ENCODE results near the gene MRGPRD.

The MRGPRD gene

GRCh38 chr11:69006816-69007215 is 26.0 kb upstream of the MRGPRD start:
- ChIA-PET POLR2A (no interaction called here), CTCF (interaction anchor here (0.6 kb wide), 1 partner anchor 9 kb away, joined by 5 read pairs; no protein-coding TSS in a partner anchor)
- DNase-seq (ENCODE audit: extremely low spot score): no peak
- TF ChIP-seq SUZ12 (IDR thresholded peaks at IDR 0.05): no peak
- TF ChIP-seq SP1 (IDR thresholded peaks at IDR 0.05): no peak
- no peak for TF ChIP-seq TARDBP (IDR thresholded peaks at IDR 0.05)
- TF ChIP-seq NFRKB (IDR thresholded peaks at IDR 0.05): no peak
- TF ChIP-seq BHLHE40 (IDR thresholded peaks at IDR 0.05; ENCODE audit: borderline replicate concordance): no peak
- TF ChIP-seq ELF4 (IDR thresholded peaks at IDR 0.05): no peak

GRCh38 chr11:69005631-69006368 is 25.0 kb upstream of the MRGPRD start:
- ChIA-PET POLR2A (no interaction called here), CTCF (no interaction called here)
- TF ChIP-seq ZNF384 (IDR thresholded peaks at IDR 0.05): no peak
- DNase-seq (ENCODE audit: extremely low spot score): no peak

- DNase-seq (ENCODE audit: extremely low spot score): no peak
- ChIA-PET CTCF (no interaction called here), POLR2A (no interaction called here)
- TF ChIP-seq ZNF384 (IDR thresholded peaks at IDR 0.05) (no peak), BHLHE40 (IDR thresholded peaks at IDR 0.05; ENCODE audit: borderline replicate concordance) (no peak), L3MBTL2 (conservative IDR thresholded peaks at IDR 0.05) (no peak), FOXK2 (IDR thresholded peaks at IDR 0.05) (no peak), SUZ12 (IDR thresholded peaks at IDR 0.05) (no peak), CTBP1 (IDR thresholded peaks at IDR 0.05; ENCODE audit: borderline replicate concordance) (no peak)
Measured at GRCh38 chr11:69005183-69005630, 24.4 kb upstream of the MRGPRD start.

DNA sequence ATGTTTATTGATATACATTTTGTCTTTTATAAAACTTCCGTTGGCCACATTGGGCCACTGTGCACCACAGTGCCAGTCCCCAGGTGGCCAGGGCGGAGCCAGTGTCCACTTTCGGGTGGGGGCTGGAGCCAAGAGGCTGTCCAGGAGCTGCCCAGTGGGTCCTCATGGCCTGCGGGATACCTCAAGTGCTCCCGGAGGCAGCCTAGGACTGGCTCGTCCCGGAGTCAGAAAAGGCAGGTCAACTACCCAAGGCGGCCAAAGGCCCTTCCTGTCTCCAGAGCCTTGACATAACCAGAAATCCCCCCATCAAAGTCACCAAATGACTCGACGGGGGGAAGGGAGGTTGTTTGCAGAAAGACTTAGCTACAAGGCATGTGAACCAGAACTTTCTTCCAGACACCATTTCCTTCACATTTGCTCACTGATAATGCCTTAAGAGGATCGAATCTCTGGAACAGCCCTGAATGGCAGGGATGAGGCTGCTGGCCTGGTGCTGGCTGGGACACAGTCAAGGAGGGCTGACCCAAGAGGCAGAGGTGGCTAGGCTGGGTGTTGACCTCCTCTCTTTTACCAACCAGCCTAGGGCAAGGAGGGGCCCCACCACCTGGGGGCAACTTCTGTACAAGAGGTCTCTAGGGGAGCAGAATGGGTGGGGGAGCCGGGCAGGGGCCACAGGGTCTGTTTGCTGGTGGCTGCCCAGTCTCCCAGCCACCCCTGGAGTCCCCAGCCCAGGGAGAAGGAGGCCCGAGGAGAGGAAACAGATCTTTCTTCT is 23.8 kb upstream of the MRGPRD start:
- CTCF ChIA-PET: no interaction called here
- POLR2A ChIA-PET: no interaction called here
- DNase-seq (ENCODE audit: extremely low spot score): no peak
- TF ChIP-seq SP1 (IDR thresholded peaks at IDR 0.05) (no peak), TARDBP (IDR thresholded peaks at IDR 0.05) (no peak), HDGF (IDR thresholded peaks at IDR 0.05; ENCODE audit: borderline replicate concordance) (no peak), SUZ12 (IDR thresholded peaks at IDR 0.05) (no peak), ZNF384 (IDR thresholded peaks at IDR 0.05) (no peak), BHLHE40 (IDR thresholded peaks at IDR 0.05; ENCODE audit: borderline replicate concordance) (no peak), CTBP1 (IDR thresholded peaks at IDR 0.05; ENCODE audit: borderline replicate concordance) (no peak), ARNT (IDR thresholded peaks at IDR 0.05) (no peak), FOXA1 (IDR thresholded peaks at IDR 0.05) (no peak), LEF1 (IDR thresholded peaks at IDR 0.05; ENCODE audit: borderline replicate concordance) (no peak), NFRKB (IDR thresholded peaks at IDR 0.05) (no peak), ELF4 (IDR thresholded peaks at IDR 0.05) (no peak)
- TF ChIP-seq, protein P1, sequence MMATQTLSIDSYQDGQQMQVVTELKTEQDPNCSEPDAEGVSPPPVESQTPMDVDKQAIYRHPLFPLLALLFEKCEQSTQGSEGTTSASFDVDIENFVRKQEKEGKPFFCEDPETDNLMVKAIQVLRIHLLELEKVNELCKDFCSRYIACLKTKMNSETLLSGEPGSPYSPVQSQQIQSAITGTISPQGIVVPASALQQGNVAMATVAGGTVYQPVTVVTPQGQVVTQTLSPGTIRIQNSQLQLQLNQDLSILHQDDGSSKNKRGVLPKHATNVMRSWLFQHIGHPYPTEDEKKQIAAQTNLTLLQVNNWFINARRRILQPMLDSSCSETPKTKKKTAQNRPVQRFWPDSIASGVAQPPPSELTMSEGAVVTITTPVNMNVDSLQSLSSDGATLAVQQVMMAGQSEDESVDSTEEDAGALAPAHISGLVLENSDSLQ (IDR thresholded peaks at IDR 0.05): no peak

- ChIA-PET CTCF (no interaction called here), POLR2A (no interaction called here)
- no peak for TF ChIP-seq SP1 (IDR thresholded peaks at IDR 0.05)
- TF ChIP-seq, protein P1 (IDR thresholded peaks at IDR 0.05): no peak
- no peak for TF ChIP-seq ELF4 (IDR thresholded peaks at IDR 0.05)
- no peak for TF ChIP-seq L3MBTL2 (conservative IDR thresholded peaks at IDR 0.05)
- no peak for TF ChIP-seq TARDBP (IDR thresholded peaks at IDR 0.05)
- TF ChIP-seq ZNF384 (IDR thresholded peaks at IDR 0.05): no peak
- TF ChIP-seq BHLHE40 (IDR thresholded peaks at IDR 0.05; ENCODE audit: borderline replicate concordance): no peak
- no peak for TF ChIP-seq ARNT (IDR thresholded peaks at IDR 0.05)
- TF ChIP-seq FOXM1 (IDR thresholded peaks at IDR 0.05; ENCODE audit: borderline replicate concordance): no peak
- no peak for DNase-seq (ENCODE audit: extremely low spot score)
Measured at GRCh38 chr11:69003866-69004367, 23.1 kb upstream of the MRGPRD start.

DNA sequence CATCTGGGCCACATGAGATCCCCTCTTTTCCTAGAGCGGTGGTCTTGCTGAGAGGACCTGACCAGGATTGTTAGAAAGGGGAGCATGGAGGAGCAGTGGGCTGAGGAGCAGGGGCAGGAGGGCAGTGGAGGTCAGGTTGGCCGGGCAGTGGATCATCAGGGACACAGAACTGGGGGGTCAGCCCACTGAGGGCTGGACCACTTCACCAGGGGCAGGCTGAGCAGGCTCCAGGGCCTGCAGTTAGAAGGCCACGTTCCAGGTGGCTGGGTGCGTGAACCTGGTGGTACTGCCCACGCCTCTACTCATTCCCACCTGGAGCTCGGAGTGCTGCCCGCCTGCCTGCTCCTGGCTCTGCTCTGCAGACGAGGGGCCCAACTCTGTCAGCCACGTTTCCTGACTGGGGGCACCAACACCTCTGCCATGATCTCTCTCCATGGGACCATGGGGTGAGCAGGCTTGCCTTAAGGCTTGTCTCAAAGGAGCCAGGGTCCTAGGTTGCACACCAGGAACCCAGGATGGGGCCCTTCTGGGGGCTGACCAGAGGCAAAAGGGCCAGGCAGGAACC is 22.6 kb upstream of the MRGPRD start:
- no peak for TF ChIP-seq FOXK2 (IDR thresholded peaks at IDR 0.05)
- no peak for TF ChIP-seq BHLHE40 (IDR thresholded peaks at IDR 0.05; ENCODE audit: borderline replicate concordance)
- TF ChIP-seq TARDBP (IDR thresholded peaks at IDR 0.05): no peak
- no peak for TF ChIP-seq CTBP1 (IDR thresholded peaks at IDR 0.05; ENCODE audit: borderline replicate concordance)
- TF ChIP-seq ARNT (IDR thresholded peaks at IDR 0.05): no peak
- TF ChIP-seq FOXM1 (IDR thresholded peaks at IDR 0.05; ENCODE audit: borderline replicate concordance): no peak
- TF ChIP-seq LEF1 (IDR thresholded peaks at IDR 0.05; ENCODE audit: borderline replicate concordance): no peak
- TF ChIP-seq NFRKB (IDR thresholded peaks at IDR 0.05): no peak
- TF ChIP-seq, protein P1 (IDR thresholded peaks at IDR 0.05): no peak
- TF ChIP-seq SP1 (IDR thresholded peaks at IDR 0.05): no peak
- TF ChIP-seq HDGF (IDR thresholded peaks at IDR 0.05; ENCODE audit: borderline replicate concordance): no peak
- no peak for TF ChIP-seq ELF4 (IDR thresholded peaks at IDR 0.05)
- POLR2A ChIA-PET: no interaction called here
- CTCF ChIA-PET: no interaction called here
- DNase-seq (ENCODE audit: extremely low spot score): no peak

Measured in HEK293T (cell line).